Mesodermal cell (in vitro differentiated cells): Measurements from ENCODE around the gene MRPL39.

Source experiments
- H3K27ac ChIP-seq: 2 replicates; pipeline ENCODE4 v1.7.0; 2013; ENCODE audit warnings: mild to moderate bottlenecking, low read depth, low read length, moderate library complexity; ENCODE audit not compliant: severe bottlenecking
- H3K36me3 ChIP-seq: 2 replicates; pipeline ENCODE4 v1.7.1; 2013; ENCODE audit warnings: mild to moderate bottlenecking, low read length, moderate library complexity; ENCODE audit not compliant: control insufficient read depth, insufficient read depth
- H3K4me1 ChIP-seq: one replicate; pipeline ENCODE4 v1.7.1; 2013; ENCODE audit warnings: mild to moderate bottlenecking, low read length; ENCODE audit not compliant: insufficient read depth, control insufficient read depth, poor library complexity, severe bottlenecking
- H3K4me3 ChIP-seq: 2 replicates; pipeline ENCODE4 v1.7.0; 2013; ENCODE audit warnings: low read length, control low read depth, mild to moderate bottlenecking; ENCODE audit not compliant: insufficient read depth, poor library complexity, severe bottlenecking; ENCODE audit errors: extremely low read depth
- H3K9me3 ChIP-seq: 2 replicates; pipeline ENCODE4 v1.7.1; 2013; ENCODE audit warnings: mild to moderate bottlenecking, low read length, moderate library complexity; ENCODE audit not compliant: control insufficient read depth
- WGBS, 2 experiments: methylation state at CpG; one replicate each; pipeline ENCODE4 v1.1.5; 2013; ENCODE audit warnings: missing lambda C conversion rate in 2 of 2; ENCODE audit not compliant: insufficient coverage in 2 of 2; 5-methylcytosine and 5-hydroxymethylcytosine counted together

The MRPL39 gene

GRCh38 chr21:25557180-25557579 lies 50.1 kb downstream of the MRPL39 start:
- 83% methylated on average over 1 of the region's 1 CpG; no CpG with 5 or more reads in 1 of the 2 experiments for WGBS, 2 experiments
- no peaks in the 10 kb centered on the region for H3K9me3 ChIP-seq
- H3K4me3 ChIP-seq, result no peak overlapping the region
- no peak overlapping the region for H3K27ac ChIP-seq
- H3K36me3 ChIP-seq, result no peaks in the 10 kb centered on the region
- no peaks in the 10 kb centered on the region for H3K4me1 ChIP-seq

GRCh38 chr21:25556091-25556490 lies 51.2 kb downstream of the MRPL39 start:
- H3K36me3 ChIP-seq, result no peaks in the 10 kb centered on the region
- no peaks in the 10 kb centered on the region for H3K9me3 ChIP-seq
- no peak overlapping the region for H3K4me3 ChIP-seq
- no peak overlapping the region for H3K27ac ChIP-seq
- H3K4me1 ChIP-seq, result no peaks in the 10 kb centered on the region

GRCh38 chr21:25555492-25555891 lies 51.8 kb downstream of the MRPL39 start:
- H3K36me3 ChIP-seq, result no peaks in the 10 kb centered on the region
- H3K4me1 ChIP-seq, result no peaks in the 10 kb centered on the region
- no peak overlapping the region for H3K27ac ChIP-seq
- H3K4me3 ChIP-seq, result no peak overlapping the region
- no peaks in the 10 kb centered on the region for H3K9me3 ChIP-seq

- no peak overlapping the region for H3K4me3 ChIP-seq
- H3K27ac ChIP-seq, result no peak overlapping the region
- H3K4me1 ChIP-seq, result no peaks in the 10 kb centered on the region
- H3K9me3 ChIP-seq, result no peaks in the 10 kb centered on the region
- 70 to 71% methylated on average over 1 to 2 of the region's 5 CpGs for WGBS, 2 experiments
- H3K36me3 ChIP-seq, result no peaks in the 10 kb centered on the region
Measured at GRCh38 chr21:25552856-25553255, 54.4 kb downstream of the MRPL39 start.

GRCh38 chr21:25551569-25551968 lies 55.7 kb downstream of the MRPL39 start:
- Histone ChIP-seq H3K4me1 (no peaks in the 10 kb centered on the region), H3K9me3 (no peaks in the 10 kb centered on the region), H3K36me3 (no peaks in the 10 kb centered on the region), H3K4me3 (no peak overlapping the region), H3K27ac (no peak overlapping the region)
- 80% methylated on average over 1 of the region's 1 CpG; no CpG with 5 or more reads in 1 of the 2 experiments for WGBS, 2 experiments

GRCh38 chr21:25550352-25551120 lies 56.7 kb downstream of the MRPL39 start:
- Histone ChIP-seq H3K4me3 (no peak overlapping the region), H3K36me3 (no peaks in the 10 kb centered on the region), H3K4me1 (no peaks in the 10 kb centered on the region), H3K27ac (no peak overlapping the region), H3K9me3 (no peaks in the 10 kb centered on the region)
- WGBS, 2 experiments, result 76 to 100% methylated on average over 4 to 6 of the region's 11 CpGs

GRCh38 chr21:25541042-25541441 lies 66.2 kb downstream of the MRPL39 start:
- no peaks in the 10 kb centered on the region for H3K4me1 ChIP-seq
- no peaks in the 10 kb centered on the region for H3K36me3 ChIP-seq
- H3K4me3 ChIP-seq, result no peak overlapping the region
- peaks cover 10% of the 10 kb centered on the region for H3K9me3 ChIP-seq
- no peak overlapping the region for H3K27ac ChIP-seq
- WGBS, 2 experiments, result 90 to 96% methylated on average over 2 of the region's 2 CpGs

- H3K4me1 ChIP-seq, result no peaks in the 10 kb centered on the region
- no peak overlapping the region for H3K27ac ChIP-seq
- H3K36me3 ChIP-seq, result no peaks in the 10 kb centered on the region
- no peak overlapping the region for H3K4me3 ChIP-seq
- 65 to 80% methylated on average over 1 to 2 of the region's 3 CpGs for whole genome bisulfite sequencing, 2 experiments
- H3K9me3 ChIP-seq, result peaks cover 10% of the 10 kb centered on the region
Measured at GRCh38 chr21:25539606-25540005, 67.7 kb downstream of the MRPL39 start.

GRCh38 chr21:25537174-25537573 lies 70.1 kb downstream of the MRPL39 start:
- Histone ChIP-seq H3K36me3 (no peaks in the 10 kb centered on the region), H3K4me1 (no peaks in the 10 kb centered on the region), H3K9me3 (peaks cover 10% of the 10 kb centered on the region), H3K27ac (no peak overlapping the region), H3K4me3 (no peak overlapping the region)

GRCh38 chr21:25536752-25537151 lies 70.5 kb downstream of the MRPL39 start:
- H3K9me3 ChIP-seq, result peaks cover 10% of the 10 kb centered on the region
- no peak overlapping the region for H3K27ac ChIP-seq
- H3K36me3 ChIP-seq, result no peaks in the 10 kb centered on the region
- no peaks in the 10 kb centered on the region for H3K4me1 ChIP-seq
- H3K4me3 ChIP-seq, result no peak overlapping the region

- no peak overlapping the region for H3K4me3 ChIP-seq
- H3K9me3 ChIP-seq, result peaks cover 10% of the 10 kb centered on the region
- no peaks in the 10 kb centered on the region for H3K36me3 ChIP-seq
- no peak overlapping the region for H3K27ac ChIP-seq
- no peaks in the 10 kb centered on the region for H3K4me1 ChIP-seq
- 100% methylated on average over 2 of the region's 2 CpGs for WGBS, 2 experiments
Measured at GRCh38 chr21:25535849-25536248, 71.4 kb downstream of the MRPL39 start.
